ENCODE results near the gene P2RX6.

Gene P2RX6

GRCh38 chr22:20981787-20982562 is 33.0 kb upstream of the P2RX6 start, which contains the start of gene LZTR1:
TSS of gene LZTR1 (plus strand) at chr22:20982297. CDS start at chr22:20982372, 75 bp downstream.
- peak; percentile 74 to 90 for DNase-seq
- TF ChIP-seq CTCF (IDR thresholded peaks at IDR 0.05), result peak; percentile 52 to 57
- Histone ChIP-seq H3K36me3 (peaks cover 0 to 30% (median 10%) of the 10 kb centered on the region in 3 donors), H3K9me3 (peaks cover 0 to 10% (median 0%) of the 10 kb centered on the region in 3 donors), H3K27me3 (peaks cover 0 to 20% of the 10 kb centered on the region in 2 donors), H3K27ac (peak within 1 kb of the TSS; percentile 85 to 87), H3K4me1 (peaks cover 0 to 41% (median 23%) of the 10 kb centered on the region in 4 donors), H3K4me3 (peak within 1 kb of the TSS; percentile 79 to 82)
- intact Hi-C loops (cut with DNase I; ENCODE audit: low total_unique reads), result no loop called here

- intact Hi-C loops (cut with DNase I; ENCODE audit: low total_unique reads), result no loop called here
- no peak for DNase-seq
- peaks cover 0 to 10% (median 0%) of the 10 kb centered on the region in 3 donors for H3K9me3 ChIP-seq
- no peak for TF ChIP-seq CTCF (IDR thresholded peaks at IDR 0.05)
- H3K36me3 ChIP-seq, result peaks cover 4 to 35% (median 16%) of the 10 kb centered on the region in 3 donors
- H3K4me3 ChIP-seq, result peak overlapping the region; percentile 79 to 82
- peaks cover 0 to 41% (median 23%) of the 10 kb centered on the region in 4 donors for H3K4me1 ChIP-seq
- peaks cover 0 to 16% of the 10 kb centered on the region in 2 donors for H3K27me3 ChIP-seq
- peak overlapping the region; percentile 85 to 87 for H3K27ac ChIP-seq
These were observed 32.4 kb upstream of the P2RX6 start for GRCh38 chr22:20982563-20982882.

GRCh38 chr22:20983081-20983771 is 31.7 kb upstream of the P2RX6 start:
- TF ChIP-seq CTCF (IDR thresholded peaks at IDR 0.05), result no peak
- peaks cover 9 to 42% (median 23%) of the 10 kb centered on the region in 3 donors for H3K36me3 ChIP-seq
- peaks cover 0 to 11% of the 10 kb centered on the region in 2 donors for H3K27me3 ChIP-seq
- H3K9me3 ChIP-seq, result peaks cover 0 to 9% (median 0%) of the 10 kb centered on the region in 3 donors
- H3K4me1 ChIP-seq, result peaks cover 0 to 41% (median 23%) of the 10 kb centered on the region in 4 donors
- H3K4me3 ChIP-seq, result peak overlapping the region; percentile 79 to 82
- no peak for DNase-seq
- H3K27ac ChIP-seq, result peak overlapping the region; percentile 85 to 87
- intact Hi-C loops (cut with DNase I; ENCODE audit: low total_unique reads), result no loop called here

GRCh38 chr22:20985720-20986119 is 29.2 kb upstream of the P2RX6 start:
- intact Hi-C loops (cut with DNase I; ENCODE audit: low total_unique reads), result no loop called here
- Histone ChIP-seq H3K36me3 (peaks cover 9 to 64% (median 29%) of the 10 kb centered on the region in 3 donors), H3K27me3 (no peaks in the 10 kb centered on the region), H3K27ac (no peak overlapping the region), H3K4me1 (peaks cover 0 to 30% (median 18%) of the 10 kb centered on the region in 4 donors), H3K9me3 (no peaks in the 10 kb centered on the region), H3K4me3 (no peak overlapping the region)
- TF ChIP-seq CTCF (IDR thresholded peaks at IDR 0.05), result no peak
- DNase-seq, result no peak

- peaks cover 9 to 70% (median 34%) of the 10 kb centered on the region in 3 donors for H3K36me3 ChIP-seq
- no peak for DNase-seq
- H3K9me3 ChIP-seq, result no peaks in the 10 kb centered on the region
- peaks cover 0 to 23% (median 11%) of the 10 kb centered on the region in 4 donors for H3K4me1 ChIP-seq
- no peak for TF ChIP-seq CTCF (IDR thresholded peaks at IDR 0.05)
- H3K27ac ChIP-seq, result no peak overlapping the region
- no peaks in the 10 kb centered on the region for H3K27me3 ChIP-seq
- intact Hi-C loops (cut with DNase I; ENCODE audit: low total_unique reads), result no loop called here
- no peak overlapping the region for H3K4me3 ChIP-seq
These were observed 28.6 kb upstream of the P2RX6 start for GRCh38 chr22:20986365-20986764.
